Eye (tissue), 1 donor: ENCODE results near the gene NUP50.
"Not testable (repeated sequence)": the region's sequence is repeated elsewhere in the genome, so short reads cannot be mapped to it uniquely, and the experiment has no call there.

Experiments
- DNase-seq: peaks from one replicate; pipeline ENCODE4 v3.0.0-alpha.2; 2015

NUP50 gene

DNA sequence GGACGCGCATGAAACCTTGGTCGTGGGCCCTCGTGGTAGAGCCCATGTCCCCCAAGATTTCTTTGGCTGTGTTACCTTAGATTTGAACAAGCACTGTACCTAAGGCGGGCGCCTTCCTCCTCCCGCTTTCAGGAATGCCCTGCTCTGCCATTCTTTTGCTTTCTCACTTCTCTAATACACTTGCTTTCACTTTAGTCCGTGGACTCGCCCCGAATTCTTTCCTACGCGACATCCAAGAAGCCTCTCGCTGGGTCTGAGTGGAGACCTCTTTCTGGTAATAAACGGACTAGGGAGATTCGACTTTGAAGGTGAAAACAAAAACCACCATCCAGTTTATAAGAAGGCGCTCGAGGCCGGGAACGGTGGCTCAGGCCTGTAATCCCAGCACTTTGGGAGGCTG is 1.2 kb upstream of the NUP50 start:
- no peak for DNase-seq

DNA sequence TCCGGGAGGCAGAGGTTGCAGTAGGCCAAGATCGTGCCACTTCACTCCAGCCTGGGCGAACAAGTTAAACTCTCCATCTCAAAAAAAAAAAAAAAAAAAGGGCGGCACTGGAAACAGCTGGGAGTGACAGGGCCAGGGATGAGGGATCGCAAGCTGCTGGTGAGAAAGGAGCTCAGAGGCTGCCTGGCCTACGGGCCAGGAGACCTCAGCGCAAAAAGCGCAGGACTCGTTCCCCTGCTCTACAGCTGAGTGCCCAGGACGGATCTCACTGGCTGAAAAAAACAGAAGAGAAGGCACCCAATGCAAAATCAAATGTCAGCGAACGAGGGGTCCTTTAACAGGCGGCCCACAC is 650 bp upstream of the NUP50 start:
- peak; percentile 71 for DNase-seq

DNA sequence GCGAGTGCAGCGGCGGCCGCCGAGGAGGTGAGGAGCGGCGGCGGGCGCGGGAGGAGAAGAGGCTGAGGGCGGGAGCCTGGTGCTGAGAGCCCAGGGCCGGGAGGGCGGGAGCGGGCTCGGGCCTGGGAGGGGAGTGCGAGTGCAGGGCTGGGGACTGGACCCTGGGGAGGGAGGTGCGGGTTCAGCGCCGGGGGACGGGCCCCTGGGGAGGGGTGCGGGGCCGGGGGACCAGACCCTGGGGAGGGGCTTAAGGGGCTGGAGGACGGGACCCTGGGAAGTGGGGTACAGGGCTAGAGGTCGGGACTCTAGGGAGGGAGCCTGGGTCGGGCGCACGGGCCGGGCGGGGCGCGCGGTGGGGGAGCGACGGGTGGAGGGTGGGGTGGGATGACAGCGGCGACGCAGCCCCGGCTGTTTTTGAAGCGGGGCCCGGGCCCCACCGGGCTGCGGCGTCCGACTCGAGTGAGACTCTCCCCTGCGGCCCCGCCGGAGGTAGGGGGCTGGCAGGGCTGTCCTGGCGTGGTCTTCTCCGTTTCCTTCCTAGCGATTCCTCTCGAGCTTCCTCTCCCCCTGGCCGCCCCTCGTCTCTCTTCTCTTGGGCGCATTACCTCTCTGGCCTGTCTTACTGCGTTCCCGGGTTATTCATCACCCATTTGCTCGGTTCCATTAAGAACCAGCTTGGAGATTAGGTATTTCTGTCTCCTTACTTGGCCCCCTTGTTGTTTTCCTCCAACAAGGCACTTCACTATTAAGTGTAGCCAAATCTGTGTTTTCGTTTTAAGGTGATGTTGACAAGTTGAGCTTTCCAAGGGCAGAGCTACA is 754 bp downstream of the NUP50 start:
- DNase-seq, result peak; percentile 39

DNA sequence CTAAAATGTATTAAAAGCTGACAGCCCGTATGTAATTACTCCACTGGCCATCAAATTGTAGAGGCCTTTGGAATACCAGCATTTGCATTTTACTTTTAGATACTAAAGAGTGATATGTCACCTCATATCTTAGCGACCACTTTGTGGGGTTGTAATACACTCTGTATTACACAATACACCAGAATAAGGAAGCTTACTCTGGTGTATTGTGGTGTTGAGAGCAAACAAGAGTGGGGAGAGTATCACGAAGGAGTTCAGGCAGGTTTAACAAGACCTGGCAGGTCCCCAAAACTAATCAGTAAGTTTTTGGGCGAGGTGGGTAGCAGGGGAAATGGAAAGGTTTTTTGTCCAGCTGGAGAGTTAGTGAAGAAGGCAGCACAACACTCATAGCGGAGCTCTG is 3.2 kb downstream of the NUP50 start:
- DNase-seq, result no peak

DNA sequence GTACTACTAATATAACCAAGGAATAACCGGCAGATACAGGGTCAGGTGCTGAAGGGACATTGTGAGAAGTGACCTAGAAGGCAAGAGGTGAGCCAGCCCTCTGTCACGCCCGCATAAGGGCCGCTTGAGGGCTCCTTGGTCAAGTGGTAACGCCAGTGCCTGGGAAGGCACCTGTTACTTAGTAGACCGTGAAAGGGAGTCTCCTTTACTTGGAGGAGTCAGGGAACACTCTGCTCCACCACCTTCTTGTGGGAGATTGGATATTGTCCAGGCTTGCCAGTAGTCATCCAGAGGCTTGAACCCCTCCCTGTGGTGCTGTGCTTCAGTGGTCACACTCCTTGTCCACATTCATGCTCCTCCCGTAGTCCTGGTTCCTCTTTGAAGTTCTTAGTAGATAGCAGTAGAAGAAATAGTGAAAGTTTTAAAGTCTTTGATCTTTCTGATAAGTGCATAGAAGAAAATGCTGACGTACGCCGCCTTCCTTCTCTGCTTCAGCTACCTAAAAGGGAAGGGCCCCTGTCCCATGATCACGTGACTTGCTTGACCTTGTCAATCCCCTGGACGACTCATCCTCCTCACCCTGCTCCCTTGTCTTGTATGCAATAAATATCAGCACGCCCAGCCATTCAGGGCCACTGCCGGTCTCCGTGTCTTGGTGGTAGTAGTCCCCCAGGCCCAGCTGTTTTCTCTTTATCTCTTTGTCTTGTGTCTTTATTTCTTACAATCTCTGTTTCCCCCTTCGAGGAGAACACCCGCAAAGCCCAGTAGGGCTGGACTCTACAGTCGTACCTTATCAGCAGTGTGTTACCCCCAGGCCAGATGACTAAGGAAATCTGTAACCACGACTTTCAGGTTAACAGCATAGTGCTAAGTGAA is 6.1 kb downstream of the NUP50 start:
- DNase-seq, result no peak

DNA sequence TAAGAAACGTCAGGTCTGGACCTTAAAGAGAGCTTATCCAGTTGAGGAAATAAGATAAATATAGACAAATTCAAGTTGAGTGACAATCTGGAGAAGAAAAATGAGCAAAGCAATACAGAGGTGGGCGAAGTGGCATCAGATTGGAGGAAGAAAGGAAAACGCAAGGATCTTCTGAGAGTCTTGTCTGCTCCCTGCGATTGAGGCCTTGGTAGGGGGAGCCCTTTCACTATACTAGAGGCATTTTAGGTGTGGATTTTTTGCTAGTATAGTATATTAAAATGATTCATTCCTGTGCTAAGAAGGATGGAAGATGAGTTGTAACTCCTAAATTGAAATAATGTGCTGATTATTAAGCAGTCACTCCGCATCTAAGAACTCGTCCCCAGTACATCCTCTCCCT is 8.1 kb downstream of the NUP50 start:
- no peak for DNase-seq

DNA sequence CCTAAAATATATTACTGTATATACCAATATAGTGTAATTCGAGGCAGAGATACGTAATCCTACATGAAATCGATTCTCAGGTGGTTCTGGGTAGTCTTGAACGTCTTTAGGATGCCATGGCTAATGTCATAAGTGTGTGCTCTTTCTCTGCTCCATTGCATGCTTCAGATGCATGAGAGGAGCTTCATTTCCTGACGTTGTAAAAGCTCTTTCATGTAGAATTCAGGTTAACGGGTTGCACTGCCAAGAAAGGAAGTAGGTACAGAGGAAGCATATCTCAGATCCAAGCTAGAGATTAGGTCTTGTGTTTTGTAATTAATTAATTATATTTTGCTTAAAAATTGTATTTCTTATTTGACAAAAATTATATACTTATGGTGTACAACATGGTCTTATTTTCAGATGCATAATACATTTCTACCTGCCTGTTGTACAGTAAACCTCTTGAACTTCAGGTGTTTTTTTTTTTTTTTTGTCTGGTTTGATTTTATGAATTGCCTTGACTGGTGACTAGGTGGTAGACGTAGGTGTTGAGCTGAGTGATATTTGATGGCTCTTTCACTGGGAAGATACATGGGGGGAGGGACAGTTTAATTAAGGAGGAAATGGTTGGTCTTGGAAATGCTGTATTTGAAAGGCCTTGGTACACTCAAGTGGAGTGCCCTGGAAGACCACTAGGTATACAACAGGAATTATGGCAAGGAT is 9.3 kb downstream of the NUP50 start:
- no peak for DNase-seq

DNA sequence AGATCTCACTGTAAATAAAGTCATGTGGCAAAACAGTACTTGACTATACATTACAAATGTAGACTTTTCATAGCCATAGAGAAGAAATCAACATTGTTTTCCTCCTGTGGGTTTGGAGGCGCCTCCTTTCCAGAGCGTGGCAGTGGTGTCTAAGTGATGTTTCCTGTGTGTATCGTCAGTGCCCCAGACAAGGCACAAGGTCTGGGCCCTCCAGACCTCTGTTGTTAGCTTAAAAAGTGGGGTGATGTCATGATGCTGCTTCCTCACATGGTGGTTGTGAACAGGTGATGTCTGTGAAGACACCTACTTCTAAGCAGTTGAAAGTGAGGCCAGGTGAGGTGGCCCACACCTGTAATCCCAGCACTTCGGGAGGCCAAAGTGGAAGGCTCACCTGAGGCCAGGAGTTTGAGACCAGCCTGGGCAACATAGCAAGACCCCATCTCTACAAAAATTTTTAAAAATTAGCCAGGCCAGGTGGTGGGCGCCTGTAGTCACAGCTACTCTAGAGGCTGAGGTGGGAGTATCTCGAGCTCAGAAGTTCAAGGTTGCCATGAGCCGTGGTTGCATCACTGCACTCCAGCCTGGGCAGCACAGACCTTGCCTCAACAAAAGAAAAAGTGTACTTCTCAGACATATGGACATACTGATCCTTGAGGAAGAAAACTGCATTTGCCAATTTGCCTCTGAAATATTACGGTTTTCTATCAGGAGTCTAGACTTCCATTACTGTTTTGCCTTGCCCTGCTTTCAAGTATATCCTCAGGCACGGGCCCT is 15.7 kb downstream of the NUP50 start:
- DNase-seq, result no peak

DNA sequence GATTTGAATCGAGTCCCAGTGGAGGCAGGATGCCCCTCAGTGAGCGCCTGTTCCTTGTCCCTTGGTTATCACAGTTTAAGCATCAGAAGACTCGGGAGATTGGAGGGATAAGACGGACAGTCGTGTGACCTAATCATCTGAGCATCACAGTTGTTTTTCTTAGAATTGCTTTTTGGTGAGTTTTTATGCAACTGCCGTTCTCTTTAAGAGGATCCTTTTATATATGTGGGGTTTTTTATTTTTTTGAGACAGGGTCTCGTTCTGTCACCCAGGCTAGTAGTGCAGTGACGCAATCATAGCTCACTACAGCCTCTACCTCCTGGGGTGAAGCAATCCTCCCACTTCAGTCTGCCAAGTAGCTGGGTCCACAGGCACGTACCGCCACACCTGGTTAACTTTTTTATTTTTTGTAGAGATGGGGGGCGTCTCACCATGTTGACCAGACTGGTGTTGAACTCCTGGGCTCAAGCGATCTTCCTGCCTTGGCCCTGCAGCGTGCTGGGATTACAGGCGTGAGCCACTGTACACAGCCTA is 16.5 kb downstream of the NUP50 start:
- DNase-seq, result no peak

DNA sequence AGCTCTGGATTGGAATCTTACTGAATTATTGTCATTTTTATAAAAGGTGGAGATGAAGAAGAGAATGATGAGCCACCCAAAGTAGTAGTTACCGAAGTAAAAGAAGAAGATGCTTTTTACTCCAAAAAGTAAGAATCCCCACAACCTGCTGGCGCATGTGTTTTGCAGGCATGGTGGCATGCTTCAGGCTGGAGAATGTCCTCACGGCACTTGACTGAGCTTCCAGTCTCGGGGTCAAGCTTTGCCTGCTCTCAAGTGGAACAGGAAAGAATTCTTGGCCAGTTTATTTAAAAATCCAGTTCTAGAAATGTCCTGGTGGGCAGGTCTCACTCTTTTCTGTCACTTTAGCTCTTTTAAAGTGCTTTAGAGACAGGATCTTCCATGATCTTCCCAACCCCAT is 17.5 kb downstream of the NUP50 start:
- DNase-seq, result no peak

DNA sequence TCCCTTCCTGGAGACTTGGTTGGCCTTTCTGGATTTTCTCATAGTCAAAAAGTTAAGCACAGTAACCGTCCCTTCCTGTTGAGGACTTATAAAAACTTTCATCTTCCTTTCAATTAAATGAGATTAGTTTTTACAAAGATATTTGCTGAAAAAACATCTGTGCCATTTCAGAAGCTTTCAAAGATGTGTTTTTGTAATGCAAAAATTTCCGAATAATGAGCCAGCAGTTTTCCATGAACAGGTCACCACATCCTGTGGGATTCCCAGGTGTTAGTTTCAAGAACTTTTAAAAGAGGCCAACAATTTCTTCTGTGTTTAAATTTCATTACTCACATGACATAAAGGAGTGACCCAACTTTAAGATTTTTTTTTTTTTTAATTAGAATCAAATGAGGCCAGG is 18.0 kb downstream of the NUP50 start:
- DNase-seq, result no peak

DNA sequence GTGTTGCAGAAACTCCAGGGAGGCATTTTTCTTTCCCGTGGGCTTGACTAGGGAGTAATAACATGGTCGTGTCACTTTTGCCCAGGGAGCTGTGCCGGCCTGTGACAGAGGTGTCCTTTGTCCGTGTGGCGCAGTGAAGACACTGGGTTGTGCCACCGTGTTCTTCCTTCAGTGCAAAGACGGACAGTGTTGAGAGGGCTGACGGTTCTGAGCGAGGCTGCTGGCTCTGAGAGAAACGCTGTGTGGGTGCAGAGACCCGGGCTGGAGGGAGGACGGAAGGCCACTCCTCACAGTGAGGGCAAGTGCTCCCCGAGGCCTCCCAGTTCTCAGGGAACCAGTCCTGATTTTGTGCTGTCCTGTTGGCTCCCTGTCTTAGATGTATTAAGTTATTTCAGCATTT is 20.2 kb downstream of the NUP50 start:
- no peak for DNase-seq

DNA sequence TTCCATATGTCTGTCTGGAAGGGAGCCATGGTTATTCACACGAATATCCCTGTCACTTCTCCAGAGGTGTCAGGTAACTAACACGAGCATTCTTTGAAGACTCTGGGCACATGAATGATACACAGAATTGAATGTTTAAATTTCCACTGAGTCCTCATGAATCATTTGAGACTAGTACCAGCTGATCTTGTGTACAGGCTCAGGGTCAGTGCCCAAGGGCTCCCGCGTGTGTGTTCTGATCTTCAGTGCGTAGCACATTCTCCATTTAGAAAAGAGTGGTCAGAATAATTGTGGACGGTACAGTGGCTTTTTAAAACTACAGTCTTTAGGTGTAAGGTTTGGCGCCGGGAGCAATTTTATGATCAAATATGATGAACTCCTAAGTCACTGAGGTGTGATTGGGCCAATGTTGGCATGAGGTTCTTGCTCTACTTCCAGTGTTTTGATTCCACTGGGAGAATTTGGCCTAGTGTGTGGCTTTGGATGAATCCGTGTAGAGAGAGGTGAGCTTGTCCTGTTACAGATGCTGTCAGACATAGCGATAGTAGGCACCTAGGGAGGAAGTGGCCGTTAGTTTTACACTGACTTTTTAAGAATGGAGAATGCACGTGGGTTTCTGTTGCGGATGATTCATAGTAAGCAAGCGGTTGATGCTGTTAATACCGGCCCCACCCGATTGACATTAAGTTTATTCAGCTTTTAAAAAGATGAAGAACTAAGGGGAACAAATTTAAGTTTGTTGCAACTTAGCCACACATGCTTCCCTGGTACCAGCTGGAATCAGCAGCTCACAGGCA is 22.2 kb downstream of the NUP50 start:
- no peak for DNase-seq

DNA sequence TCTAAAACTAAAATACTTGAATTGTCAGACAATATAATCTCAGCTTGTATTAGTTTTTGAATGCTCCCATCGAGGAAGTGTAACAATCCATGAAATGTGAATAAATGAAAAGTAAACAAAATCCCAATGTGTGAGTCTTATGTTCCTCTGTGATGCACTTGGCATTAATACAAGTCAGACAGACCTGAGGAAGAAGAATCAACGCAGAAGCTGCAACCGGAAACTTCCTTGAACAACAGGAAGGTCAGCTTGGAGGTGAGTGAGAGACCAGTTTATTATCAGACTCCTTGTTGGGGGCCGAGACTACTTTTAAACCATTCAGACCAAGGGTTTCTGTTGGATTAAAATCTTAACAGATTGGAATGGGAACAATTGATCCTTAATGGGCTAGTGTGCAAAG is 24.2 kb downstream of the NUP50 start:
- DNase-seq, result no peak

DNA sequence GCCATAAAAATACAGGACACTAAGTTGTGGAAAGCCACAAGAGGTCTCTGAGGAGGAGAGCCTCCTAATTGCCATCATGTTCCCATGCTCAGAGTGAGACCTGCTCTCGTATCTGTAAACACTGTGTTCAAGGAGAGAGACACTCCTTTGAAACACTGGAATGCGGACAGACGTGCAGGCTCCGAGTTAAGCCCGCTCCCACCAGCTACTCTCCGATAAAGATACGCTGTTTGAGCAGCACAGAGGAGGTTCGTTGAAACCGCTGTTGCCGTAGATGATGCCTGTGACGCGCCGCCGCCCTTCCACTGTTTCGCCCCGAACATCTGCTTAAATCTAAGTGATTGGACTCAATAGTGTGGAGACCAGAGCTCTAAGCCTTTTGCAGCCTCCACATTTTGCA is 25.1 kb downstream of the NUP50 start:
- no peak for DNase-seq

DNA sequence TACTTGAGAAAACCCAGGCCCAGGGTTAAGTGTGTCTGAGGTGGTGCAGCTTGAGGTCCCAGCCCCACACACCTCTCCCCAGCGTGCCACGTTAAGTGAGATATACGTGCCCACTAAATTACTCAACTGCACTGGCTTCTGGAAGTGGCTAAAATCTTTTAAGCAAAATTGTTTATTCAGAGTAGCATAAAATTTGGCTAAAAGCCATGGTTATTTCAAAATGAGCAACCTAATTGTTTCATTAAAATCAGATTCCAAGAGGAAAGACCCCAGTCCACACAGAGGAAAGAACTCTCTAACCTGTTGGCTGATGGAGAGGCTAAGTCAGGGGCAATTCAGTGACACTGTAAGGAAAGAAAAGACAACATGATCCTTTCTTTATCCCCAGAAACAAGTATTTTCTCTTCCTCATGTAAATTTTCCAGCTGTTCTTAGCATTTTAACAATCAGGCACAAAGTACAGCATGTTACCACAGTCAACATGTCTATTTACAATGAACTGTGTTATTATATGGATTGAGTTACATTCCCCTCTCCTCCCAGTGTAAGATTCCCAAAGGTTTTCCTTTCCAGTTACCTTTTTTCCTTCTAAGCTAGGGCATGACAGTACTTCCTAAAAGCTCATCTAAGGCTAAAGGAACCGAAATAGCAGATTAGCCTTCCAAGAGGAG is 26.6 kb downstream of the NUP50 start:
- no peak for DNase-seq

DNA sequence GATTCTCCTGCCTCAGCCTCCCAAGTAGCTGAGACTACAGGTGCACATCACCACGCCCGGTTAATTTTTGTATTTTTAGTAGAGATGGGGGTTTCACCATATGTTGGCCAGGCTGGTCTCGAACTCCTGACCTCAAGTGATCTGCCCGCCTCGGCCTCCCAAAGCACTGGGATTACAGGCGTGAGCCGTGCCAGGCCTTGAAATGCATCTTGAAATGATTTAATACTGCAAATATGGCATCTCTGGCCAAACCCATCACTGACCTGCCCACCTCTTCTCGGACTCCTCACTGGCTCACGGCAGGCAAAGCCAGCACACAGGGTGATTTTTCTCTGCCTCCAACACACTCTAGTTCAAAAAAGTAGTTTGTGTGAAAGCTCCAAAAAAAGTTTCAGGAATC is 28.0 kb downstream of the NUP50 start:
- not testable (repeated sequence) for DNase-seq

DNA sequence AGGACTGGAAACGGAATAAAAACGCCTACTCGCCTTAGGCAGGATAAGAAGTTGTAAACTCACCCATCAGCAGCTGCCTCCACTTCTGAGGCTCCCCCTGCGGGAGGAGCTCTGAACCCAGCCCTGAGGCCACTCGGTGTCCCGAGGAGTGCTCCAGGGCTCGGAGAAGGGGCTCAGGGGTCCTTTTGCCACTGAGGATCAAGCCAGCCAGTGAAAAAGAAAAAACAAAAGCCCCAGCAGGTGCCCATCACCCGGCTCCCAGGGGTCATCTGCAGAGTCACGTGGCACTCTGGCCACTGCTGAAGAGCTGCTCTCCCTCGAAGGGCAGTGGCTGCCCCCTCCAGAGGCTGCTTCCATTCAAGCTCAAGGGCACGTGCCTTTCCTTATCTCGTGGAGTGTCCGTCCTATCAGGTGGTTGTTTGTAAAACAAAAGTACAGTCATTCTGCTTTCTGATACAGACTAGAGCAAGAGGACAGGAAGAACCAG is 29.0 kb downstream of the NUP50 start:
- DNase-seq, result peak; percentile 34

DNA sequence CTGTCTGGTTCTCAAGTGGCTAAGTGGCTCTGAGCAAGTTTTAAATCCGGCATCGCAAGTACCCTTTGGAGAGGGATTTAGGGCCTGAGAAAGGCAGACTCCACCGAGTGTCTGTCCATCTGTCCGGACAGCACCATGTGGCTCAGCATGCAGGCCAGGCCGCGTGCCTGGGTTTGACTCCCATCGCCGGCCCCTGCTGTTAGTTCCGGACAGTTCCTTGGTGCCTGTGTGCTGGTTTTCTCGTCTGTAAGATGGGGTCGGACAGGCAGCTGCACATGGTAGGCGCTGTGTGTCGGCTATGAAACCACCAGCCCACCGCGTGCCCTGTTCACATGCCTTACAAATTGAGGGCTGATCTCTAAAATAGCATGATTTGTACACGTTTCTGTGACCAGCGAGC is 31.0 kb downstream of the NUP50 start:
- no peak for DNase-seq

DNA sequence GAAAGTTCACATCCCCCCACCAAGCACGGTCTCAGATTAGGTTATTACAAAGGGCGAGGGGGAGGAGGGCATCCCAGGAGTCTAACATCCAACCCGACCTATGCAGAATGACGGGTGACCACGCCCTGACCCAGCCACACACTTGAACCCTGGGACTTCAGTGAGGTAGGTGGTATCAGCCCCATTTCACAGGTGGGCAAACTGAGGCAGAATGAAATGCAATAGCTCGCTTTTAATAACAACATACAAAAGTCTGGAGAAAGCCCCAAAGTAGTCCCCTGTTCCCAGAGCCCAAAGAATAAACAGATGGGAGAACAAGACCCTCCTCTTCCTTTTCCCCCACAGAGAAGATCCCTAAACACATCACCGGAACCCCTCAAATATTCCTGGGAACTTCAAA is 31.9 kb downstream of the NUP50 start:
- no peak for DNase-seq

DNA sequence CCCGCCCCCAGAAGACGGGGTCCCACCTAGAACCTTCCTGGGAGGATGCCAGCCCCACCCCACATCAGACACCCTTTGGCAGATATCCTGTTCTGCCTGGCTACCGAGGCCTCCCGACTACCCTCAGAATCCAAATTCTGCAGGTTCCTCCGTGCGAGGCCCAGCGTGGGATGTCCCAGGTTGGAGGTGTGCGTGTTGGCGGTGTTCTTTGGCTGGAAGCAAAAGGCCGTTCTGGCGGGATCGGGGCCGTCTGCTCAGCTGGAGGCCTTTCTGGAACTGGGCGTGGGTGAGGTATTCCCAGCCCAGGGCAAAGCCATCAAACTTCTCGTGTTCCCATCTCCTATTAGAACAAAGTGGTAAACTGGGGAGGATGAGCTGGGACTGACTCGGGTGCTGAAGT is 32.6 kb downstream of the NUP50 start:
- no peak for DNase-seq
